GM23338 (cell line): Measurements from ENCODE around the gene RYR2. TPM values are rescaled to one million over a fixed set of nuclear protein-coding genes. Genes with fewer than 3 reads are reported as not detected.

ENCODE experiments used
- ATAC-seq: fragments of 200-7000 bp; cut with Tn5 transposase; 3 replicates; pipeline ENCODE4 v1.9.1; 2020
- DNase-seq: peaks from one replicate; pipeline ENCODE4 v3.0.0-alpha.2; 2015; ENCODE audit warnings: low spot score
- H2AFZ ChIP-seq: fragments of 200-600 bp; sonication (generic); 2 replicates; pipeline ENCODE4 v1.8.0; 2016; ENCODE audit warnings: antibody characterized with exemption, mild to moderate bottlenecking, moderate library complexity
- H3F3A ChIP-seq: fragments of 200-600 bp; sonication (generic); replicated peaks from 2 replicates; pipeline ENCODE4 v1.8.0; 2017; ENCODE audit warnings: antibody characterized with exemption, mixed run types, low read depth
- H3K27ac ChIP-seq: fragments of 200-600 bp; sonication (generic); 2 replicates; pipeline ENCODE4 v1.6.1; 2016; ENCODE audit warnings: low read depth
- H3K27me3 ChIP-seq: fragments of 200-600 bp; sonication (generic); 2 replicates; pipeline ENCODE4 v1.8.0; 2016; ENCODE audit warnings: mild to moderate bottlenecking, mixed run types, moderate library complexity; ENCODE audit not compliant: insufficient read depth
- H3K36me3 ChIP-seq: fragments of 200-600 bp; sonication (generic); 2 replicates; pipeline ENCODE4 v1.8.0; 2016; ENCODE audit warnings: mild to moderate bottlenecking; ENCODE audit not compliant: insufficient read depth
- H3K4me1 ChIP-seq: fragments of 200-600 bp; sonication (generic); 2 replicates; pipeline ENCODE4 v1.8.0; 2016; ENCODE audit warnings: mild to moderate bottlenecking, moderate library complexity; ENCODE audit not compliant: insufficient read depth
- H3K4me2 ChIP-seq: fragments of 200-600 bp; sonication (generic); 2 replicates; pipeline ENCODE4 v1.7.1; 2017; ENCODE audit warnings: mixed run types
- H3K4me3 ChIP-seq: fragments of 200-600 bp; sonication (generic); 2 replicates; pipeline ENCODE4 v1.6.1; 2016; ENCODE audit warnings: mixed run types
- H3K79me2 ChIP-seq: fragments of 200-600 bp; sonication (generic); replicated peaks from 2 replicates; pipeline ENCODE4 v1.8.0; 2017; ENCODE audit warnings: mild to moderate bottlenecking; ENCODE audit not compliant: insufficient read depth
- H3K9me2 ChIP-seq: fragments of 200-600 bp; sonication (generic); 2 replicates; pipeline ENCODE4 v1.8.0; 2017; ENCODE audit not compliant: insufficient read depth
- H4K20me1 ChIP-seq: fragments of 200-600 bp; sonication (generic); replicated peaks from 2 replicates; pipeline ENCODE4 v1.8.0; 2017; ENCODE audit warnings: mild to moderate bottlenecking; ENCODE audit not compliant: insufficient read depth
- H3K27ac Mint-ChIP-seq: 2 replicates; pipeline ENCODE4 v1.8.0; 2020; ENCODE audit warnings: inconsistent platforms, mild to moderate bottlenecking, moderate library complexity, mixed read lengths
- H3K27me3 Mint-ChIP-seq: 3 replicates; pipeline ENCODE4 v1.8.0; 2022; ENCODE audit warnings: low read depth, mild to moderate bottlenecking, moderate library complexity, mixed read lengths, inconsistent platforms; ENCODE audit not compliant: insufficient read depth, poor library complexity
- H3K36me3 Mint-ChIP-seq: 3 replicates; pipeline ENCODE4 v1.8.0; 2021; ENCODE audit warnings: low read depth, mild to moderate bottlenecking, inconsistent platforms, moderate library complexity, mixed read lengths
- H3K4me1 Mint-ChIP-seq: 3 replicates; pipeline ENCODE4 v1.8.0; 2020; ENCODE audit warnings: mild to moderate bottlenecking, inconsistent platforms, mixed read lengths
- H3K4me3 Mint-ChIP-seq: 3 replicates; pipeline ENCODE4 v1.8.0; 2021; ENCODE audit warnings: moderate library complexity, mild to moderate bottlenecking, inconsistent platforms, mixed read lengths
- H3K9me3 Mint-ChIP-seq: 3 replicates; pipeline ENCODE4 v1.8.0; 2020; ENCODE audit warnings: moderate library complexity, mild to moderate bottlenecking, inconsistent platforms, mixed read lengths
- CREB1 ChIP-seq: fragments of 250-450 bp; sonication (Bioruptor Pico); IDR thresholded peaks from 2 replicates; pipeline ENCODE4 v1.5.0; 2020; ENCODE audit warnings: low read depth, mild to moderate bottlenecking, moderate library complexity
- ETS1 ChIP-seq: IDR thresholded peaks from 2 replicates; pipeline ENCODE4 v1.6.1; 2016; ENCODE audit warnings: antibody characterized with exemption
- EZH2phosphoT487 ChIP-seq: fragments of 200-600 bp; sonication (generic); IDR thresholded peaks from one replicate; pipeline ENCODE4 v1.8.1; 2018; ENCODE audit warnings: antibody characterized with exemption; ENCODE audit not compliant: unreplicated experiment
- JUNB ChIP-seq: IDR thresholded peaks from one replicate; pipeline ENCODE4 v1.6.1; 2016; ENCODE audit warnings: antibody characterized with exemption; ENCODE audit not compliant: unreplicated experiment
- NANOG ChIP-seq: IDR thresholded peaks from 2 replicates; pipeline ENCODE4 v1.6.1; 2016; ENCODE audit warnings: antibody characterized with exemption, borderline replicate concordance
- POLR2AphosphoS5 ChIP-seq: IDR thresholded peaks from 2 replicates; pipeline ENCODE4 v1.6.1; 2016; ENCODE audit warnings: antibody characterized with exemption, low read depth
- STAT1 ChIP-seq: IDR thresholded peaks from one replicate; pipeline ENCODE4 v1.6.1; 2016; ENCODE audit warnings: antibody characterized with exemption; ENCODE audit not compliant: unreplicated experiment
- ZNF114 ChIP-seq: fragments of 250-450 bp; sonication (Bioruptor Pico); IDR thresholded peaks from 2 replicates; pipeline ENCODE4 v1.5.0; 2020; ENCODE audit warnings: mild to moderate bottlenecking, moderate library complexity
- ZNF331 ChIP-seq: fragments of 250-450 bp; sonication (Bioruptor Pico); IDR thresholded peaks from 2 replicates; pipeline ENCODE4 v1.5.0; 2020; ENCODE audit warnings: low read depth, mild to moderate bottlenecking, moderate library complexity
- polyA plus RNA-seq: library from polyadenylated mRNA; unstranded; fragments of >200 nt; fragmentation: Nextera tagmentation; extraction: Ambion mirVana; gene quantifications from 2 replicates; pipeline ENCODE4 v1.2.1, GENCODE V29; 2016
- total RNA-seq: library from RNA; depleted of rRNA; stranded (reverse); fragments of >200 nt; shearing (Covaris generic); gene quantifications from 2 replicates; pipeline ENCODE4 v1.2.3, GENCODE V29; 2014
- TF ChIP-seq, protein P1 (sequence below): IDR thresholded peaks from one replicate; pipeline ENCODE4 v1.6.1; 2018; ENCODE audit warnings: antibody characterized with exemption; ENCODE audit not compliant: unreplicated experiment
- TF ChIP-seq, protein P2 (sequence below), 2 experiments: fragments of 200-600 bp in 1 of 2; sonication (generic) in 1 of 2; conservative IDR thresholded peaks; 2 replicates each; pipeline versions ENCODE4 v1.5.1 to v1.6.1; 2016 to 2017; ENCODE audit warnings: antibody characterized with exemption in 2 of 2, low read depth in 2 of 2, mild to moderate bottlenecking in 2 of 2, moderate library complexity in 1 of 2

The RYR2 gene
- total and polyA plus RNA-seq, 2 experiments from 2014 or later = 8.9 to 10.0 TPM

DNA sequence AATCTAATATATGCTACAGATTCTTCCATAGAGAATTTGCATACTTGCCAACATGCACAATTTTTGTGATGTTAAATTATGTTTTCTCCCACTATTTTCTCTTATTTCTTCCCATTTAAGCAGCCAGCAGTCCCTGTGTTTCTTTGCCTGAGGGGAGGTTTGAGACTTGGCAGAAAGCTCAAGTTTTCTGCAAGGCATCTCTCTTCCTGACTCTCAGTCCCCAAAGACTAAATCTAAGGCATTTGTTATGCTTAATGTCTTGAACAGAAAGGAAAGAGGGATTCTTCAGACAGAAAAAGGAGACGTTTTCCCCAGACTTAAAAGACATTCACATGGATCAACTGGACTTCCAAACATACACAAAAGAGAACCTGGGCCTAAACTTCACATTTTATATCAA, 354.4 kb downstream of the RYR2 start (continued):
- TF ChIP-seq, protein P1, sequence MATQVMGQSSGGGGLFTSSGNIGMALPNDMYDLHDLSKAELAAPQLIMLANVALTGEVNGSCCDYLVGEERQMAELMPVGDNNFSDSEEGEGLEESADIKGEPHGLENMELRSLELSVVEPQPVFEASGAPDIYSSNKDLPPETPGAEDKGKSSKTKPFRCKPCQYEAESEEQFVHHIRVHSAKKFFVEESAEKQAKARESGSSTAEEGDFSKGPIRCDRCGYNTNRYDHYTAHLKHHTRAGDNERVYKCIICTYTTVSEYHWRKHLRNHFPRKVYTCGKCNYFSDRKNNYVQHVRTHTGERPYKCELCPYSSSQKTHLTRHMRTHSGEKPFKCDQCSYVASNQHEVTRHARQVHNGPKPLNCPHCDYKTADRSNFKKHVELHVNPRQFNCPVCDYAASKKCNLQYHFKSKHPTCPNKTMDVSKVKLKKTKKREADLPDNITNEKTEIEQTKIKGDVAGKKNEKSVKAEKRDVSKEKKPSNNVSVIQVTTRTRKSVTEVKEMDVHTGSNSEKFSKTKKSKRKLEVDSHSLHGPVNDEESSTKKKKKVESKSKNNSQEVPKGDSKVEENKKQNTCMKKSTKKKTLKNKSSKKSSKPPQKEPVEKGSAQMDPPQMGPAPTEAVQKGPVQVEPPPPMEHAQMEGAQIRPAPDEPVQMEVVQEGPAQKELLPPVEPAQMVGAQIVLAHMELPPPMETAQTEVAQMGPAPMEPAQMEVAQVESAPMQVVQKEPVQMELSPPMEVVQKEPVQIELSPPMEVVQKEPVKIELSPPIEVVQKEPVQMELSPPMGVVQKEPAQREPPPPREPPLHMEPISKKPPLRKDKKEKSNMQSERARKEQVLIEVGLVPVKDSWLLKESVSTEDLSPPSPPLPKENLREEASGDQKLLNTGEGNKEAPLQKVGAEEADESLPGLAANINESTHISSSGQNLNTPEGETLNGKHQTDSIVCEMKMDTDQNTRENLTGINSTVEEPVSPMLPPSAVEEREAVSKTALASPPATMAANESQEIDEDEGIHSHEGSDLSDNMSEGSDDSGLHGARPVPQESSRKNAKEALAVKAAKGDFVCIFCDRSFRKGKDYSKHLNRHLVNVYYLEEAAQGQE = no peak
- no peak for TF ChIP-seq EZH2phosphoT487
- TF ChIP-seq CREB1 (CRISPR knock-in tag) = no peak
- TF ChIP-seq, protein P2, sequence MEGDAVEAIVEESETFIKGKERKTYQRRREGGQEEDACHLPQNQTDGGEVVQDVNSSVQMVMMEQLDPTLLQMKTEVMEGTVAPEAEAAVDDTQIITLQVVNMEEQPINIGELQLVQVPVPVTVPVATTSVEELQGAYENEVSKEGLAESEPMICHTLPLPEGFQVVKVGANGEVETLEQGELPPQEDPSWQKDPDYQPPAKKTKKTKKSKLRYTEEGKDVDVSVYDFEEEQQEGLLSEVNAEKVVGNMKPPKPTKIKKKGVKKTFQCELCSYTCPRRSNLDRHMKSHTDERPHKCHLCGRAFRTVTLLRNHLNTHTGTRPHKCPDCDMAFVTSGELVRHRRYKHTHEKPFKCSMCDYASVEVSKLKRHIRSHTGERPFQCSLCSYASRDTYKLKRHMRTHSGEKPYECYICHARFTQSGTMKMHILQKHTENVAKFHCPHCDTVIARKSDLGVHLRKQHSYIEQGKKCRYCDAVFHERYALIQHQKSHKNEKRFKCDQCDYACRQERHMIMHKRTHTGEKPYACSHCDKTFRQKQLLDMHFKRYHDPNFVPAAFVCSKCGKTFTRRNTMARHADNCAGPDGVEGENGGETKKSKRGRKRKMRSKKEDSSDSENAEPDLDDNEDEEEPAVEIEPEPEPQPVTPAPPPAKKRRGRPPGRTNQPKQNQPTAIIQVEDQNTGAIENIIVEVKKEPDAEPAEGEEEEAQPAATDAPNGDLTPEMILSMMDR (conservative IDR thresholded peaks at IDR 0.05; ENCODE audit: low read depth in 2 of 2) = no peak
- no peak for TF ChIP-seq STAT1
- no peak for TF ChIP-seq POLR2AphosphoS5
- TF ChIP-seq ZNF331 (CRISPR knock-in tag) = no peak
- TF ChIP-seq ETS1 = no peak
- no peak for TF ChIP-seq ZNF114
- no peak for TF ChIP-seq JUNB
- no peak for TF ChIP-seq NANOG

DNA sequence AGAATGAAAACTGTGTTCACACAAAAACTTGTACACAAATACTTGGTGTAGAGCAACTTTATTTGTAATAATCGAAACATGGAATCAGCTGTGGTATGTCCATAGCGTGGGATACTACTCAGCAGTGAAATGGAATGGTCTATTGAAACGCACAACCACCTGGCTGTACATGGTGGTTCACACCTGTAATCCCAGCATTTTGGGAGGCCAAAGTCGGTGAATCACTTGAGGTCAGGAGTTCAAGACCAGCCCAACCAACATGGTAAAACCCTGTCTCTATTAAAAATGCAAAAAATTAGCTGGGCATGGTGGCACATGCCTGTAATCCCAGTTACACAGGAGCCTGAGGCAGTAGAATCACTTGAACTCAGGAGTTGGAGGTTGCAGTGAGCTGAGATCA, 356.8 kb downstream of the RYR2 start:
- Mint-ChIP-seq H3K36me3 (peaks cover 59% of the 10 kb centered on the region), H3K4me3 (no peak overlapping the region), H3K4me1 (peaks cover 22% of the 10 kb centered on the region), H3K27me3 (peaks cover 3% of the 10 kb centered on the region), H3K27ac (no peak overlapping the region), H3K9me3 (peaks cover 50% of the 10 kb centered on the region)
- H3K4me1 ChIP-seq = peaks cover 23% of the 10 kb centered on the region
- 0 out of 2 replicates have a peak, but pooled peaks cover 3% of the 10 kb centered on the region for H3K79me2 ChIP-seq
- H3K27ac ChIP-seq = no peak overlapping the region
- H3F3A ChIP-seq = no peaks in the 10 kb centered on the region
- no peak overlapping the region for H3K4me3 ChIP-seq
- DNase-seq (no peak), ATAC-seq (no peak)
- no peak overlapping the region for H2AFZ ChIP-seq
- no peak overlapping the region for H3K4me2 ChIP-seq
- no peaks in the 10 kb centered on the region for H3K27me3 ChIP-seq
- no peaks in the 10 kb centered on the region for H4K20me1 ChIP-seq
- no peaks in the 10 kb centered on the region for H3K9me2 ChIP-seq
- H3K36me3 ChIP-seq = peaks cover 12% of the 10 kb centered on the region
- TF ChIP-seq, protein P2 (conservative IDR thresholded peaks at IDR 0.05; ENCODE audit: low read depth in 2 of 2) = no peak
- TF ChIP-seq ZNF114 = no peak
- TF ChIP-seq NANOG = no peak
- TF ChIP-seq ZNF331 (CRISPR knock-in tag) = no peak
- no peak for TF ChIP-seq STAT1
- no peak for TF ChIP-seq EZH2phosphoT487
- no peak for TF ChIP-seq JUNB
